Stimulated activated CD4-positive, alpha-beta T cell treated with anti-CD3 and anti-CD28 coated beads, Interleukin-12 subunit alpha, Interleukin-12 subunit beta, amount 100 ng/mL, for 24 hours (primary cell): Measurements from ENCODE around the gene FHDC1.

Source experiments
- DNase-seq, 2 experiments: peaks; one replicate each; pipeline ENCODE4 v3.0.0-alpha.2; 2020; ENCODE audit warnings: low read depth in 2 of 2

Gene FHDC1

DNA sequence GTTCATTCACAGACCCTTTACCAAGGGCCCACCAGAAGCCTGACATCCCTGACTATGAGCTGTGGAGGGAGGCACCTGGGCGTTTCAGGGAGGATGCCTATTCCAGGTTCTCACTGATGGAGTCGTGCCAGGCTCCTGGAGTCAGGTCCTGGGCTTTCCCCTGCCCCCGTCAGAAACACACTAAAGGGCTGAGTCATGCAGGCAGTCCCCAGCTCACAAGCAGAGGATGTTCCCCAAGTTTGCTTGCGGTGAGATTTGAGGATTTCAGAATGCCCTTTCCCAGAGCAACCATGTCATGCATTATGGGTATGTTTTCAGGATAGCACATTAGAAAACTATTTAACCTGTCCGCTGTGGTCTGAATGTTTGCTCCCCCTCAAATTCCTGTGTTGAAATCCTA is 45.2 kb downstream of the FHDC1 start:
- no peak for DNase-seq

DNA sequence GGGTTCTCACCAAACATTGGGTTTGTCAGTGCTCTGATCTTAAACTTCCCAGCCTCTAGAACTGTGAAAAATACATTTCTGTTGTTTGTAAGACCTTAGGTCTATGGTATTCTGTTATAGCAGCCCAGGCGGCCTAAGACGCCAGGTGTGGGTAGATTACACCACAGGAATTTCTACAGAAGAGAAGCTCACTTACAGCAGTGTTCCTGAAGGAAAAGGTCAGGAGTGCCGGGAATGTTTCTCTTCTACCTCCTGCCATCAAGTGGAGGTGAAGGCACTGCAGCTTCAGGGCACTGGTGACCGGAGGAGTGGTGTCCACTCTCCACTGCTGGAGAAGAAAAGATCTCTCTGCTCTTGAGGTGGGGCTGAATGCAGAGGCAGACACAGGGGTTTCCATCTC is 45.7 kb downstream of the FHDC1 start:
- no peak for DNase-seq

- DNase-seq = no peak
Observed at GRCh38 chr4:152983221-152983620, 47.1 kb downstream of the FHDC1 start.

DNA sequence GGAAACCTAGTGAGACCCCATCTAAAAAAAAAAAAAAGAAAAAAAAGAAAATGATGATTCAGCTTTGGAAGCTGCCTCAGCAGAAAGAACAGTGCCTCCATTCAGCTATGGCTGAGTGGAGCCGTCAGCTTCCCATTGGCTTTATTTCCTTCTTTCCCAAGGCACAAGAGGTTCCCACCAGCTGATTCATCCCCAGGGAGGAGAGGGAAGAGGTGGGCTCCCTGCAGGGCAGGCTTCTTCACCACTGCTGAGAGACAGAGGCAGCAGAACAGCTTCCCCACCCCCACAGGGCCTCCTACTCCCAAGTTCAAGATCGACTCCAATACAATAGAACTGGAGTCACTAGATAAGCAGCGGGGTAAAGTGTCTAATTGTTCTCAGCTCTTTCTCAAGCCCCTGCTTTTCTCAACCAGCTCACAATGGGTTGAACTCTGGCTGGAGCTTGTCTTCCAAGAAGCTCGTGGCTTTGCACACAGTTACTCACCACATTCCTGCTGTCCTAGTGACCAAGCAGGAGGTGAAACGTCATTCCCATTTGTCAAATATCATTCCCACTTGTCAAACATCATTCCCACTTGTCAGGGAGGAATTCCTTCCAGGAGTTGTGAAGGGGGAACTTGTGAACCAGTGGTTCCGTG is 47.8 kb downstream of the FHDC1 start:
- no peak for DNase-seq

GRCh38 chr4:152988721-152989553 is 52.8 kb downstream of the FHDC1 start:
- DNase-seq = no peak

DNA sequence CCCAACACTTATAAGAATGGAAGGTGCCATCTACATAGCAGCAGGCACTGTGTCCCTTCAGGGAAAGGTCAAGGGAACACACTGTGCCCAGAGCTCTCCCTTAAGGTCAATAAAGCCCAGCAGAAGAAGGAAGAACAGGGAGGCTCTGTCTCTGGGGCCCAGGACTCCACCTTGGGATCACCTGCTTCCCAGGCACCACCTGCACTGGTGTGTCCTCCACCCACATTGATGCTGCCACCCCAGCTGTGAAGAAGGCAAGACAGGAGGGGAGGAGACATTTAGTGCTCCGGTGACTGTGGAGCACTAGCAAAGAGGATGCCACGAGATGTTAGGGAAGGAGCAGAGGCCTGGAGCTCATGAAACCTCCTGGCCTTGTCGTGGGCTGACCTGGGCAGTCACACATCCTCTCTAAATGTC is 53.4 kb downstream of the FHDC1 start:
- no peak for DNase-seq

DNA sequence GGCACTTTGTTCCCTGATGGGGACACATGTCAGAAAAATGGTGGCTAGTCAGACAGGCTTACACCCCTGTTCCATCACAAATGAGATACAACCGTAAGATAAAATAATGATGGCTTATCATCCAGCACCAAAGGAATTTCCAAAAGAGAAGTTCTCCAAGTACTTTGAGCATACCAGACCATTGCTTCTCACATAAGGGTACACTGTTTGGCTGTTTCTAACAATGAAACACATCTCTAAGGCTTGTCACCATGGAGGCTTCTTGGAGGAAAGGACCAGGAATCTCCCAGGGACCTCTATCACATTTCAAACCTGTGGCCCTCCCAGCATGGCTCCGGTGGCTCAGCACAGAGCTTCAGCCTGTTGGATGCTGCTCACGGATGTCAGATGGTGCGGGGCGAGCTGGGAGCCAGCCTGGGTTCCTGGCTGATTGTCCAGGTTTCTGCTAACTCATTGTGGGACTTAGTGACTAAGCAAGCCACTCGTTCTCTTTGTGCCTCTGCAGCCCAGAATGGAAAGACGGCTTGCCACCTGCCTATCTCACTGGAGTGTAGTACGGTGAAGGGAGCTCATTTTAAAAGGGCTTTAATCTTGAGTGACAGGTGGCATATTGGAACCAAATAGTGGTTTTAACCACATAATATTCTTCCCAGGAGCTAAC is 54.5 kb downstream of the FHDC1 start:
- no peak for DNase-seq

- no peak for DNase-seq
Observed at GRCh38 chr4:152991398-152991797, 55.3 kb downstream of the FHDC1 start.

DNA sequence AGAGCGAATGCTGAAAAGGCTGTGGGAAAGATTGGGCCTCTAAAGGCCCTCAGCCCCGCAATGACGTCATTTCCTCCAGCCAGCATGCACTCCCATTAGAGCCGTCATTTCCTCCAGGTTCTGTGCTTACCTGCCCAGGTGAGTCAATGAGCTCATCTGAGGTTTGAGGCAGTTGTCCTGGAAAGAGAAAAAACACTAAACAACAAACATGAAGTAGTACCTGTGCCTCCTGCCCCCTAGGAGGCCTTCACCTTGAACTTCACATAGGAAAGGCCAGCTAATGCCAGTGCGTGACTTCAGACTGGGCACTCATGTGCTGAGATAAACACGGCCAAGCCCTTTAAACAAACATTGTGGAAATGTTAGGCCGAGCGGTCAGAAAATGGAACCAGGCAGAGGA is 55.9 kb downstream of the FHDC1 start:
- no peak for DNase-seq

DNA sequence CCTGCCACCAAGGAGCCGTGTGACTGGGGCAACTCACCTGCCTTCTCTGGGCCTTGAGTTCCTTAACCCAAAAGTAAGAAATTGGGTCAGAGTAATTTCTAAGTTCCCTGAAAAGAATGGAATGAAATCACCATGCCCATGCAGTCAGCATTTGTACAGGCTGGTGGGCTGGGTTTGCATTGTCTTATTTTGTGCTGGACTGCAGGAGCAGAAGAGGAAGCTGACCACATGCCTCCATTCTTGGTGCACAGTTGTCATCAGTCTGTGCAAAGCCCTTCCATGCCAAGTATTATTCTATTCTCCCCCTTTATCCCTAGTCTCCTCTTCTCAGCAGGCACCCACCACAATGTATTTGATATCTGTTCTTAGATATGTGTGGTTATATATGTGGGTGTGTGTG is 56.3 kb downstream of the FHDC1 start:
- DNase-seq = no peak

- DNase-seq = no peak
Observed at GRCh38 chr4:152994038-152994437, 57.9 kb downstream of the FHDC1 start.

DNA sequence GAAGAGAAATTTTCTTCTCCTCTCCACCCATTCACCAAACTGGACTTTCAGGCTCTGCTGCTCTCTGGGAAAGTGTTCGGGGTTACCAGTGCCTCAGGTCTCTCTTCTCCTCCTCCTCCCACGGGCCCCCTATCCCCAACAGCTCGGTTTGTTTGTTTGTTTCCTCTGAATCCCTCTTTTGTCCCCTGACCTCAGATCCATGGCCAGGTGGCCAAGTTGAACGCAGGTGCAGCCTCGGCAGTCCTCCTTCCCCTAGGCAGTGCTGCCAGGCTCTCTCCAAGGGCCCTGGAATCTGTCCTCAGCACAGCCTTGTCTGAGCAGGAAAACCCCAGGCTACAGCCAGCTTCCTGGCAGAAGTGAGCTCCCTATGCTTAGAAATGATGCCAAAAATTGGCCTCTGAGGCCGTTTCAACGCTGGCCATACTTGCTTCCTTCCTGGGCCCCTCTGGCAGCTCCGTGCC is 60.0 kb downstream of the FHDC1 start:
- no peak for DNase-seq

- no peak for DNase-seq
Observed at GRCh38 chr4:152996672-152997071, 60.5 kb downstream of the FHDC1 start.

GRCh38 chr4:152997288-152997687 is 61.2 kb downstream of the FHDC1 start:
- no peak for DNase-seq

GRCh38 chr4:152997771-152998487 is 61.8 kb downstream of the FHDC1 start:
- no peak for DNase-seq

GRCh38 chr4:152998861-152999260 is 62.7 kb downstream of the FHDC1 start:
- no peak for DNase-seq

DNA sequence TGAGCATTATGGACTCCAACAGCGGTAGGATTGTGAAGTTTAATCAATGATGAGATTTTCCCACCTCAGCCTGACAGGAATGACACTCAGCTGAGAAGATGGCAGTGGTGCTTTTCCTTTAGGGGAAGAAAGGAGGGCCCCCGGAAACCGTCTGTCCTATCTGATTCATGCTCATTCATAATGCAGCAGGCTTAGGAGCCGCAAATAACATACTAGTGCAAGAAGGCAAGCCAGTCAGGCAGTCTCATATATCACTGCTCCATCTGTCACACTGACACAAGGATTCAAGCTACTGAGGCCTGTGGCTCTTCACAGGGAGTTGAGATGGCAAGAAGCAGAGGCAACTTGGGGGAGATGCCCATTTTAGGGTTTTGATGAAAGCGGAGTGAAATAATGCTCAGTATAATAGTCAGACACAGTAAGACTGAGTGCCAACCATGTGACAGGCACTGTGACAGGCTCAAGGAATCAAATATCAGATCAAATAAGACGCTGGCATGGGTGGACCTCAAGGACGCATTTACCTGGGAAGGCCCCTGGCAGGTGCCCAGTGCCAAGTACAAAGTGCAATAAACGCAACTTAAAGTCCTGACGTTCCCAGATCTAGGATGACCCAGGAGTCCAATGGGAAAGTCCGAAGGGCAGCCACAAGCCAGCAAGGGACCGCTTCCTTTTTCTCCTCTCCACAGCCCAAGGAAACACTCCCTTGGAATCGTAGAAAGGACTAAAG is 63.4 kb downstream of the FHDC1 start:
- DNase-seq = no peak

DNA sequence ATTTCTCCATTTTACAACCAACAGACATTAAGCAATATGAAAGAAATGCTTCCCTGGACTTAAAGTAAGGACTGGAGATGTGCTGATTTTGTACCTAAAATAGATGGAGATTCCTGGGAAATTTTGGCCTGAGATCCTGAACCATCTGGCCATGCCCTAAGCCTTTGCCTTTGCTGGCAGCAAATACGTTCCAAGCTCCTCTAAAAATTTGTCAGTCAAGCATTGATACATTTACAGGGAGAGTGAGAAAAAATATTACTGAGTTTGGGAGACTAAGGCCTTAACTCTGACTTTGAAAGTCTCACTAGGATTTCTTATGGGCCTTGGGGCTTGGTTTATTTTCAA is 63.9 kb downstream of the FHDC1 start:
- no peak for DNase-seq

GRCh38 chr4:153001626-153002025 is 65.5 kb downstream of the FHDC1 start:
- no peak for DNase-seq

- no peak for DNase-seq
Observed at GRCh38 chr4:153002110-153002509, 66.0 kb downstream of the FHDC1 start.

DNA sequence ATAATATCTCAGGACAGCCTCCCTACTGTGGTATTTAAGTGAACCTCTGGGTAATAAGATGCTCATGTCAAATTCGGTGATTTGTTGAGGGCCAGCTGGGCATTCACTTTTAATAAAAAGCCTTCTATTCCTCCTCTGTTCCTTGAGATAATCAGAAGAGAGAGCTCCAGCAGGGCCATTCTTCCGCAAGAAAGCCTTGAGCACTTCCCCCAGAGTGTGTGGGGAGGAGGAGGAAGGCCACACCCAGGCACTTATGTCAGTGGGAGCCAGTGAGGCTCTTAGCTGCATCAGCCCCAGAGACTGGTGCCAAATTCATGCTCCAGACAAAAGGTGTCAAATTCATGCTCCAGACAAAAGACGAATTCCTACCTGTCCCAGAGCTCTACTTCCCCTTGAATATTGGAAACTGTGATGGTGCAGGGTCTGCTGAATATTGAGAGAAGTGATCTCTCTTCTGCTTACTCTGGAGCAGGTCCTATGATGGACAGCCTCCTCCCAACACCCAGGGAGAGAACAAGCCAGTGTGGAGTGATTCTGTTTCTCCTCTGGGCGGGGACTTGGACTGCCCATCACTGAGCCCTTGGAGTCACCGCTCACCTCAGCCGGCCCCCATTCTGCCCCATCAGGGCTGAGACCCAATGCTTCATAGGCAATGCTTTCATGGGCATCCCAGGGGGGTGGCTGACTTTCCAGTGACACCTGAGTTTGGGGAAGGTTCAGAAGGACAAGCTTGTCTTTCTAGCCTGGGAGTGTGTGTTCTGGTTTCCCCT is 68.1 kb downstream of the FHDC1 start:
- no peak for DNase-seq
